Thyroid gland (tissue), 4 donors: ENCODE results near the gene TRPM5. TPM values are rescaled to one million over a fixed set of nuclear protein-coding genes. Genes with fewer than 3 reads are reported as not detected.

Experiments used
- DNase-seq, 2 donors: peaks; one replicate each; pipeline ENCODE4 v3.0.0-alpha.2; 2019
- H3K27ac ChIP-seq, 3 donors: fragments of 200-600 bp; sonication (generic); 1 replicate in 2 of 3; 2 replicates in 1 of 3; pipeline ENCODE4 v1.5.1; 2016 to 2019; ENCODE audit warnings: mild to moderate bottlenecking in 1 of 3, moderate library complexity in 1 of 3
- H3K27me3 ChIP-seq: fragments of 200-600 bp; sonication (generic); one replicate; pipeline ENCODE4 v1.5.1; 2019
- H3K36me3 ChIP-seq, 2 donors: fragments of 200-600 bp; sonication (generic); one replicate each; pipeline ENCODE4 v1.5.1; 2016 to 2019
- H3K4me1 ChIP-seq, 2 donors: fragments of 200-600 bp; sonication (generic); one replicate each; pipeline ENCODE4 v1.5.1; 2017 to 2019
- H3K4me3 ChIP-seq, 3 donors: fragments of 200-600 bp; sonication (generic); replicated peaks in 1 of 3; 1 replicate in 2 of 3; 2 replicates in 1 of 3; pipeline ENCODE4 v1.5.1; 2016; ENCODE audit warnings: mild to moderate bottlenecking in 1 of 3
- H3K9me3 ChIP-seq: fragments of 200-600 bp; sonication (generic); one replicate; pipeline ENCODE4 v1.5.1; 2017
- CTCF ChIP-seq, 6 experiments: fragments of 200-600 bp in 3 of 6; fragments of 450-650 bp in 3 of 6; sonication (generic) in 3 of 6; IDR thresholded peaks; one replicate each; pipeline ENCODE4 v1.5.1; 2016 to 2019; ENCODE audit warnings: antibody characterized with exemption in 6 of 6, mild to moderate bottlenecking in 2 of 6, inconsistent platforms in 1 of 6, moderate library complexity in 1 of 6
- POLR2A ChIP-seq, 2 donors: fragments of 450-650 bp; IDR thresholded peaks; one replicate each; pipeline ENCODE4 v1.6.1; 2017; ENCODE audit warnings: antibody characterized with exemption in 2 of 2, mild to moderate bottlenecking in 2 of 2, moderate library complexity in 1 of 2
- WGBS, 2 donors: methylation state at CpG; one replicate each; pipeline ENCODE4 v1.1.5; 2017; 5-methylcytosine and 5-hydroxymethylcytosine counted together
- intact Hi-C: fragments of 100-400 bp; cut with DNase I; formaldehyde crosslinking; loops from one replicate; pipeline ENCODE4 v1.15.1; 2023
- total RNA-seq, 4 donors: library from RNA; depleted of rRNA; stranded (reverse); fragments of >200 nt; gene quantifications; one replicate each; pipeline ENCODE4 v1.2.3, GENCODE V29; 2016

TRPM5 gene
- total RNA-seq, 4 donors from 2014 or later: 0.54 to 2.4 (median 0.73) TPM

- no peak for DNase-seq
- H3K4me1 ChIP-seq: no peaks in the 10 kb centered on the region
- no peaks in the 10 kb centered on the region for H3K36me3 ChIP-seq
- H3K9me3 ChIP-seq: no peaks in the 10 kb centered on the region
- H3K27ac ChIP-seq: no peak overlapping the region
- no peak overlapping the region for H3K4me3 ChIP-seq
- WGBS, 2 donors: 87 to 91% methylated on average over 33 to 39 of the region's 43 CpGs
- no peaks in the 10 kb centered on the region for H3K27me3 ChIP-seq
- TF ChIP-seq POLR2A (IDR thresholded peaks at IDR 0.05) (no peak), CTCF (IDR thresholded peaks at IDR 0.05) (no peak)
- intact Hi-C loops: no loop called here
These were observed 30.4 kb downstream of the TRPM5 start for GRCh38 chr11:2413742-2414579.

- Histone ChIP-seq H3K27ac (no peak overlapping the region), H3K4me3 (no peak overlapping the region), H3K36me3 (no peaks in the 10 kb centered on the region), H3K27me3 (no peaks in the 10 kb centered on the region), H3K4me1 (no peaks in the 10 kb centered on the region), H3K9me3 (no peaks in the 10 kb centered on the region)
- intact Hi-C loops: no loop called here
- TF ChIP-seq POLR2A (IDR thresholded peaks at IDR 0.05) (no peak), CTCF (IDR thresholded peaks at IDR 0.05) (no peak)
- 88 to 89% methylated on average over 4 to 5 of the region's 6 CpGs for WGBS, 2 donors
- DNase-seq: no peak
These were observed 32.0 kb downstream of the TRPM5 start for GRCh38 chr11:2412323-2412722.

DNA sequence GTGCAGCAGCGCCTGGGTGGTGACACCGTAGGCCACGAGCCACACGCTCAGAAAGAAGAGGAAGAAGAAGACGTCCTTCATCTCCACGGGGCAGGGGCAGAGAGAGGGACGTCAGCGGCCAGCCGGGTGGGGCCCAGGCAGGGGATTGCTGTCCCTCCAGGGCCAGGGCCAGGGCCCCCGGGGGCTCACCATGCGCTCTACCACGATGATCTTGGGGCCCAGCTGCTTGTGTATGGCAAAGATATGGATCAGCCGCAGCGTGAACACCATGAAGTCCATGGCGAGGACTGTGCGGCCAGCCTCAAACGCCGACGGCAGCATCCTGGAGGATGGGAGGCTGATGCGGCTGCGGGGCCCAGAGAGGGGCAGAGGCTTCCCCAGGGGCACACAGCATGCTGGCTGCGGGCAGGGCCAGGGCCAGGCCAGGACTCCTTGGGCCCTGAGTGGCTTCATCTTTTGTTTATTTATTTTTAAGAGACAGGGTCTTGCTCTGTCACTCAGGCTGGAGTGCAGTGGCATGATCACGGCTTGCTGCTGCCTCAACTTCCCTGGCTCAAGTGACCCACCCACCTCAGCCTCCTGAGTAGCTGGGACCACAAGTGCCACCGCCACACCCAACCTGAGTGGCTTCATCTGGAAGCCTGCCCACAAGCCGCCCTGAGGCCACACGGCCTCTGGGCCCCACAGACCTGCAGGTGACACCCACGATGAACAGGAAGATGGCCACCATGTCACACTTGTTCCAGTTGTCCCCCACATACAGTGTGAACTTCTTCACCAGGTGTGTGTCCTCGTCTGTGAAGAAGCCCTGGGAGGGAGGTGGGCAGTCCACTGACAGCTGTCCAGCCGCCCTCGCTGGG is 32.6 kb downstream of the TRPM5 start:
- no peaks in the 10 kb centered on the region for H3K27me3 ChIP-seq
- H3K27ac ChIP-seq: no peak overlapping the region
- H3K4me1 ChIP-seq: no peaks in the 10 kb centered on the region
- intact Hi-C loops: no loop called here
- H3K4me3 ChIP-seq: no peak overlapping the region
- WGBS, 2 donors: 80 to 85% methylated on average over 19 to 25 of the region's 30 CpGs
- no peaks in the 10 kb centered on the region for H3K9me3 ChIP-seq
- TF ChIP-seq CTCF (IDR thresholded peaks at IDR 0.05) (no peak), POLR2A (IDR thresholded peaks at IDR 0.05) (no peak)
- no peak for DNase-seq
- H3K36me3 ChIP-seq: no peaks in the 10 kb centered on the region

DNA sequence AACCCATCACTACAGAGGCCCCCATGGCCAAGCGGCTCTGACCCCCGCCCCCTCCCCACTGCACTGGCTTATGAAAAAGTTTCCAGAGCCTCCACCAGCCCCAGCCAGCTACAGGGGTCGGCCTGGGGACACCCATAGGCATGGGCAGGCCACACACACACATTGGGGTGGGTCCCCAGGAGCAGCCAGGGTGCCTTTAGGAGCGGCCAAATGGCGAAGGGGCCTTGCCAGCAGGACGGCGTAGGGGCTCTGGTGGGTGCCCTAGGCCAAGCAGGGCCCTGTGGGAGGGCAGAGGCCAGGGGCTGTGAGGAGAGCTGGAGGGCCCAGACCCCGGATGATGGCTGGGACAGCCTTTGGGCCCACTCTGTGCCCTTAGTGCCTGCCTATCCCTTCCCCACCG is 33.7 kb downstream of the TRPM5 start:
- H3K9me3 ChIP-seq: no peaks in the 10 kb centered on the region
- no peaks in the 10 kb centered on the region for H3K27me3 ChIP-seq
- H3K27ac ChIP-seq: no peak overlapping the region
- no peak for DNase-seq
- H3K36me3 ChIP-seq: no peaks in the 10 kb centered on the region
- intact Hi-C loops: no loop called here
- TF ChIP-seq POLR2A (IDR thresholded peaks at IDR 0.05) (no peak), CTCF (IDR thresholded peaks at IDR 0.05) (no peak)
- no peaks in the 10 kb centered on the region for H3K4me1 ChIP-seq
- WGBS, 2 donors: 87 to 94% methylated on average over 4 to 7 of the region's 9 CpGs
- no peak overlapping the region for H3K4me3 ChIP-seq
